Adipocyte (in vitro differentiated cells): ENCODE results near the gene DCTPP1.
"Not testable (repeated sequence)": the region's sequence is repeated elsewhere in the genome, so short reads cannot be mapped to it uniquely, and the experiment has no call there.

Experiments
- DNase-seq: peaks from one replicate; pipeline ENCODE4 v3.0.0-alpha.2; 2015; ENCODE audit warnings: low read depth
- H3K27me3 ChIP-seq: replicated peaks from 2 replicates; pipeline ENCODE4 v1.7.0; 2013; ENCODE audit warnings: mild to moderate bottlenecking, low read length, moderate library complexity; ENCODE audit not compliant: control insufficient read depth, insufficient read depth
- H3K36me3 ChIP-seq: 2 replicates; pipeline ENCODE4 v1.7.0; 2013; ENCODE audit warnings: low read length, mild to moderate bottlenecking, moderate library complexity; ENCODE audit not compliant: control insufficient read depth, insufficient read depth, severe bottlenecking
- H3K4me1 ChIP-seq: 2 replicates; pipeline ENCODE4 v1.7.0; 2013; ENCODE audit warnings: mild to moderate bottlenecking, low read length, moderate library complexity; ENCODE audit not compliant: control insufficient read depth, insufficient read depth
- H3K4me3 ChIP-seq: 2 replicates; pipeline ENCODE4 v1.7.0; 2013; ENCODE audit warnings: mild to moderate bottlenecking, low read length, moderate library complexity
- H3K9ac ChIP-seq: 2 replicates; pipeline ENCODE4 v1.7.0; 2013; ENCODE audit warnings: mild to moderate bottlenecking, low read length, moderate library complexity
- H3K9me3 ChIP-seq: 2 replicates; pipeline ENCODE4 v1.7.0; 2013; ENCODE audit warnings: mild to moderate bottlenecking, low read length, moderate library complexity; ENCODE audit not compliant: control insufficient read depth

Gene DCTPP1

GRCh38 chr16:30461426-30461825 lies 31.6 kb upstream of the DCTPP1 start:
- not testable (repeated sequence) for H3K36me3 ChIP-seq, H3K4me3 ChIP-seq, H3K9me3 ChIP-seq, H3K4me1 ChIP-seq, DNase-seq, H3K9ac ChIP-seq, H3K27me3 ChIP-seq

DNA sequence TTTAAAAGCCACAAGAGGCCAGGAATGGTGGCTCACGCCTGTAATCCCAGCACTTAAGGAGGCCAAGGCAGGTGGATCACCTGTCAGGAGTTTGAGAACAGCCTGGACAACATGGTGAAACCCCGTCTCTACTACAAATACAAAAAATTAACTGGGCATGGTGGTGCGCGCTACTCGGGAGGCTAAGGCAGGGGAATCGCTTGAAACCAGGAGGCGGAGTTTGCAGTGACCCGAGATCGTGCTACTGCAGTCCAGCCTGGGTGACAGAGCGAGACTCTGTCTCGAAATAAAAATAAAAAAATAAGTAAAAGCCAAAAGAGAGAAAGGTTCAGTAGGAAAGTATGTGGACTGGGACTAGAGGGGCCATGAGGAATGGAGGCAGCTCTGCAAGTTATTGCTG lies 29.6 kb upstream of the DCTPP1 start:
- Histone ChIP-seq H3K27me3 (peaks cover 4% of the 10 kb centered on the region), H3K4me3 (no peak overlapping the region), H3K9me3 (no peaks in the 10 kb centered on the region), H3K4me1 (no peaks in the 10 kb centered on the region), H3K36me3 (no peaks in the 10 kb centered on the region), H3K9ac (no peak overlapping the region)
- DNase-seq = no peak

DNA sequence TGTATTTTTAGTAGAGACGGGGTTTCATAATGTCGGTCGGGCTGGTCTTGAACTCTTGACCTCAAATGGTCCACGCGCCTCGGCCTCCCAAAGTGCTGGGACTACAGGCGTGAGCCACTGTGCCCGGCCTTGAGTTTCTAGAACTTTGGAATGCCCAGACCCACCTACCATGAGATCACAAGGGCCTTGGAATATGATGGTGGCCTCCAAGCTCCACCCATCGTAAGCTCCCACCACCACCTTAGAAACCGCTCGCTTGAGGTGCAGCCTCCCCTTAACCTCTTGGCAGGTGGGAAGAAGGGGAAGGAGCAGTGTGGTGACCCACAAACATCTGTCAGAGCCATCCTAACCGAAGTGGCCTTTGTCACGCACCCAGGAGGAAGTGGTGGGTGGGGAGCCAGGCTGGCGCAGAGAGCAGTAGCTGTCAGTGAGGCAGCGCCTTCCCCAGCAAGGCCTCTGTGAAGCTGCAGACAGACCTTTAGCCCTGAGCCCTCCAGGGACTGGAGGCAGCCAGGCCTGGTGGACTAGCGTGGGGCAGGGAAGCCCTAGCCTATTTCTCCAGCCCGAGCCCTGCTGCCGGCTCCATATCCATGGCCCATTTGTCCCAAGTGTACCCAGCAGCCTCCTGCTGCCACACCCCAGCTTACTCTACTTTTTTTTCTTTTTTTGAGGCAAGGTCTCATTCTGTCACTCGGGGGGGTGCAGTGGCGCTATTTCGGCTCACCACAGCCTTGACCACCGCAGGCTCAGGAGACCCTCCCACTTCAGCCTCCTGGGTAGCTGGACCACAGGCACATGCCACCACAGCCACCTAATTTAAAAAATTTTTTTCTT lies 28.9 kb upstream of the DCTPP1 start:
- Histone ChIP-seq H3K4me3 (no peak overlapping the region), H3K27me3 (peaks cover 4% of the 10 kb centered on the region), H3K9ac (no peak overlapping the region), H3K36me3 (no peaks in the 10 kb centered on the region), H3K9me3 (no peaks in the 10 kb centered on the region), H3K4me1 (no peaks in the 10 kb centered on the region)
- DNase-seq = no peak

GRCh38 chr16:30457743-30458560 lies 28.1 kb upstream of the DCTPP1 start:
- H3K4me1 ChIP-seq = no peaks in the 10 kb centered on the region
- no peak overlapping the region for H3K4me3 ChIP-seq
- no peak overlapping the region for H3K9ac ChIP-seq
- H3K27me3 ChIP-seq = peaks cover 4% of the 10 kb centered on the region
- no peaks in the 10 kb centered on the region for H3K9me3 ChIP-seq
- no peaks in the 10 kb centered on the region for H3K36me3 ChIP-seq
- DNase-seq = no peak

DNA sequence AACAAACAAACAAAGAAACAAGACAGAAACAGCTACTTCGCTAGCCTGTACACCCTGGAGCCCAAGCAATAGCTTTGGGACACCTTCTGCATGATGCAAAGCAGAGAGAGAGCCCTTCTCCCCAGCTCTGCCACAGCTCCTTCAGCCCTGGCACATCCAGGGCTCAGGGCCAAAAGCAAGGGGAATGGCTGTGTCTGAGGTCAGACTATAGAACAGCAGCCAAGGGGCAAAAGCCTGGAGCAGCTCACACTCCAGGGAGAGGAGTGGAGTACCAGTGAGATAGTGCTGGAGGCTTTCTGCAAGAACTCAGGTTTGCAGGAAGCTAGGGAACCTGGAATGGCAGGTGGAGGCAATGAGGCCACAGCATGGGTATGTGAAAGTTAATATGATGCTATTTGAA lies 27.4 kb upstream of the DCTPP1 start:
- no peaks in the 10 kb centered on the region for H3K4me1 ChIP-seq
- no peak overlapping the region for H3K4me3 ChIP-seq
- no peaks in the 10 kb centered on the region for H3K36me3 ChIP-seq
- no peak overlapping the region for H3K9ac ChIP-seq
- peaks cover 4% of the 10 kb centered on the region for H3K27me3 ChIP-seq
- H3K9me3 ChIP-seq = no peaks in the 10 kb centered on the region
- DNase-seq = no peak

GRCh38 chr16:30456302-30456701 lies 26.5 kb upstream of the DCTPP1 start:
- Histone ChIP-seq H3K4me3 (no peak overlapping the region), H3K4me1 (no peaks in the 10 kb centered on the region), H3K27me3 (peaks cover 4% of the 10 kb centered on the region), H3K36me3 (no peaks in the 10 kb centered on the region), H3K9me3 (no peaks in the 10 kb centered on the region), H3K9ac (no peak overlapping the region)
- no peak for DNase-seq

DNA sequence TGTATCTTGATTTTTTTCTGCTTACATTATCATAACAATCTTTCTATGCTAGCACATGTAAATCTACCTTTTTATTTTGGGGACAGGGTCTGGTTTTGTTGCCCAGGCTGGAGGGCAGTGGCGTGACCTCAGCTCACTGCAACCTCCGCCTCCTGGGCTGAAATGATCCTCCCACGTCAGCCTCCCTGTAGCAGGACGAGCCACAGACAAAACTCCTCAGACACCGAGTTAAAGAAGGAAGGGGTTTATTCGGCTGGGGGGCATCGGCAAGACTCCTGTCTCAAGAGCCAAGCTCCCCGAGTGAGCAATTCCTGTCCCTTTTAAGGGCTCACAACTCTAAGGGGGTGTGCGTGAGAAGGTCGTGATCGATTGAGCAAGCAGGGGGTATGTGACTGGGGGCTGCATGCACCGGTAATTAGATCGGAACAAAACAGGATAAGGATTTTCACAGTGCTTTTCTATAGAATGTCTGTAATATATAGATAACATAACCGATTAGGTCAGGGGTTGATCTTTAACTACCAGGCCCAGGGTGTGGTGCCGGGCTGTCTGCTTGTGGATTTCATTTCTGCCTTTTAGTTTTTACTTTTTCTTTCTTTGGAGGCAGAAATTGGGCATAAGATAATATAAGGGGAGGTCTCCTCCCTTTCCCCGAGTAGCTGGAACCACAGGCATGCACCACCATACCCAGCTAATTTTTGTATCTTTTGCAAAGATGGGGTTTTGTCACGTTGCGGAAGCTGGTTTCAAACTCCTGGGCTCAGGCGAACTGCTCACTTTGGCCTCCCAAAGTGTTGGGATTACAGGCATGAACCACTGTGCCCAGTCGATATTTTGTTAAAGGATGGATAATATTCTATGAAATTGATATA lies 23.1 kb upstream of the DCTPP1 start:
- not testable (repeated sequence) for H3K4me1 ChIP-seq, DNase-seq, H3K27me3 ChIP-seq, H3K4me3 ChIP-seq, H3K36me3 ChIP-seq, H3K9me3 ChIP-seq, H3K9ac ChIP-seq

GRCh38 chr16:30449116-30449435 lies 19.2 kb upstream of the DCTPP1 start:
- Histone ChIP-seq H3K4me1 (peaks cover 15% of the 10 kb centered on the region), H3K36me3 (peaks cover 3% of the 10 kb centered on the region), H3K4me3 (no peak overlapping the region), H3K9me3 (no peaks in the 10 kb centered on the region), H3K9ac (no peak overlapping the region), H3K27me3 (no peaks in the 10 kb centered on the region)
- DNase-seq = no peak

GRCh38 chr16:30447512-30448226 lies 17.8 kb upstream of the DCTPP1 start:
- DNase-seq = no peak

DNA sequence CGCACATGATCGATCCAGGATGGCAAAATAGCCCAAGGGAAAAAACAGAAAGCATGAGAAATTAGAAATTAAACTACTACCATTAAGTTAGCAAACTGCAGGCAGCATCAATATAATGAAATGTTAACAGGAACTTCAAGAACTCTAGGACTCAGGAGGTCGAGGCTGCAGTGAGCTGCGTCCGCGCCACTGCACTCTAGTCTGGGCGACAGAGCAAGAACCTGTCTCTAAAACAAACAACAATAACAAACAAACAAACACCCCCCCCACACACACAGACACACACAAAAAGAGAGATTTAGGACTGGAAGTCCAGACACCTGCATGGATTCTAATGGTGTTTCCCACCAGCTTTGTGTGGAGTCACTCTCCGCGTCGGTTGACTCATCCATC lies 16.4 kb upstream of the DCTPP1 start:
- peak overlapping the region; percentile 91 for H3K4me3 ChIP-seq
- no peaks in the 10 kb centered on the region for H3K27me3 ChIP-seq
- peaks cover 25% of the 10 kb centered on the region for H3K4me1 ChIP-seq
- H3K9ac ChIP-seq = peak overlapping the region; percentile 98
- DNase-seq = no peak
- H3K36me3 ChIP-seq = peaks cover 15% of the 10 kb centered on the region
- H3K9me3 ChIP-seq = no peaks in the 10 kb centered on the region

More at GRCh38 chr16:30447512-30448226, 17.8 kb upstream of the DCTPP1 start:
- Histone ChIP-seq H3K9ac (no peak overlapping the region), H3K4me1 (peaks cover 25% of the 10 kb centered on the region), H3K27me3 (no peaks in the 10 kb centered on the region), H3K4me3 (no peak overlapping the region), H3K9me3 (no peaks in the 10 kb centered on the region), H3K36me3 (peaks cover 15% of the 10 kb centered on the region)
